Natural killer cell (primary cell): ENCODE results near the gene NUBP1. TPM values are rescaled to one million over a fixed set of nuclear protein-coding genes. Genes with fewer than 3 reads are reported as not detected.
A peak's percentile ranks its signal among the peaks of the same experiment; 100 is the strongest.
"Not testable (repeated sequence)": the region's sequence is repeated elsewhere in the genome, so short reads cannot be mapped to it uniquely, and the experiment has no call there.

Experiments used
- ATAC-seq, 3 donors: fragments of 150-1000 bp in 2 of 3; fragments of 200-7000 bp in 1 of 3; cut with Tn5 transposase; 1 replicate in 1 of 3; 2 replicates in 2 of 3; pipeline ENCODE4 v1.10.0; 2021; ENCODE audit warnings: mild to moderate bottlenecking in 2 of 3, moderate library complexity in 2 of 3
- DNase-seq, 2 donors: peaks; one replicate each; pipeline versions ENCODE4 v3.0.0 to v3.0.0-alpha.2; 2013 to 2021; ENCODE audit warnings: mixed read lengths in 1 of 2
- H3K27ac ChIP-seq: one replicate; pipeline ENCODE4 v1.5.1; 2013; ENCODE audit warnings: mild to moderate bottlenecking, low read length
- H3K27me3 ChIP-seq: one replicate; pipeline ENCODE4 v1.6.1; 2013; ENCODE audit warnings: low read length; ENCODE audit not compliant: control insufficient read depth, insufficient read depth
- H3K36me3 ChIP-seq: one replicate; pipeline ENCODE4 v1.6.1; 2013; ENCODE audit warnings: low read length; ENCODE audit not compliant: control insufficient read depth, insufficient read depth
- H3K4me1 ChIP-seq: one replicate; pipeline ENCODE4 v1.6.1; 2013; ENCODE audit warnings: low read length; ENCODE audit not compliant: control insufficient read depth, insufficient read depth
- H3K4me3 ChIP-seq: one replicate; pipeline ENCODE4 v1.5.1; 2013; ENCODE audit warnings: low read length
- H3K9me3 ChIP-seq: one replicate; pipeline ENCODE4 v1.6.1; 2013; ENCODE audit warnings: low read length; ENCODE audit not compliant: control insufficient read depth, insufficient read depth
- H3K27ac Mint-ChIP-seq, 2 donors: one replicate each; pipeline ENCODE4 v1.8.0; 2022; ENCODE audit warnings: mild to moderate bottlenecking in 2 of 2, mixed read lengths in 2 of 2, moderate library complexity in 1 of 2
- H3K27me3 Mint-ChIP-seq, 2 donors: one replicate each; pipeline ENCODE4 v1.8.0; 2022; ENCODE audit warnings: low read depth in 2 of 2, mixed read lengths in 2 of 2
- H3K36me3 Mint-ChIP-seq: one replicate; pipeline ENCODE4 v1.8.0; 2022; ENCODE audit warnings: mixed read lengths
- H3K4me1 Mint-ChIP-seq, 2 donors: one replicate each; pipeline ENCODE4 v1.8.0; 2022; ENCODE audit warnings: mixed read lengths in 2 of 2
- H3K4me3 Mint-ChIP-seq: one replicate; pipeline ENCODE4 v1.8.0; 2022; ENCODE audit warnings: mild to moderate bottlenecking, moderate library complexity, mixed read lengths
- H3K9me3 Mint-ChIP-seq, 2 donors: one replicate each; pipeline ENCODE4 v1.8.0; 2022; ENCODE audit warnings: mixed read lengths in 2 of 2
- CTCF ChIP-seq: fragments of 200-600 bp; IDR thresholded peaks from one replicate; pipeline ENCODE4 v1.8.0; 2022; ENCODE audit warnings: antibody characterized with exemption
- WGBS: methylation state at CpG from one replicate; pipeline ENCODE4 v1.1.7; 2013; ENCODE audit warnings: missing lambda C conversion rate; ENCODE audit not compliant: insufficient coverage; 5-methylcytosine and 5-hydroxymethylcytosine counted together
- intact Hi-C: fragments of 100-400 bp; cut with micrococcal nuclease; formaldehyde crosslinking; loops from one replicate; pipeline ENCODE4 v1.14.2; 2022
- total RNA-seq, 4 donors: library from RNA; stranded (reverse); fragments of 120-200 nt in 1 of 4; gene quantifications; one replicate each; pipeline versions ENCODE4 v1.2.3 to v1.2.4, GENCODE V29; 2013 to 2022

The NUBP1 gene
- total RNA-seq, 3 donors from 2014 or later (not counting 1 experiment from before 2014, with no cell fraction given), result 19.3 to 25.6 (median 20.5) TPM

GRCh38 chr16:10740845-10741208 is 2.8 kb upstream of the NUBP1 start:
- H3K27ac Mint-ChIP-seq, result peak overlapping the region in 1 of 2 donors; percentile 8
- DNase-seq, result no peak
- no peak overlapping the region for H3K4me3 Mint-ChIP-seq
- no peak for ATAC-seq
- Histone ChIP-seq H3K36me3 (no peaks in the 10 kb centered on the region), H3K27ac (no peak overlapping the region), H3K9me3 (no peaks in the 10 kb centered on the region), H3K4me3 (no peak overlapping the region), H3K4me1 (peaks cover 34% of the 10 kb centered on the region), H3K27me3 (no peaks in the 10 kb centered on the region)
- H3K27me3 Mint-ChIP-seq, result no peaks in the 10 kb centered on the region
- WGBS, result 27% methylated on average over 2 of the region's 2 CpGs
- H3K9me3 Mint-ChIP-seq, result no peaks in the 10 kb centered on the region
- TF ChIP-seq CTCF, result no peak
- H3K36me3 Mint-ChIP-seq, result no peaks in the 10 kb centered on the region
- H3K4me1 Mint-ChIP-seq, result peaks cover 25 to 38% of the 10 kb centered on the region in 2 donors
- intact Hi-C loops, result loop anchor here (5.0 kb wide), 1 partner anchor 354 kb away; the partner anchor contains the start of gene ATF7IP2

- ATAC-seq, H3K27me3 ChIP-seq, H3K36me3 ChIP-seq, H3K27me3 Mint-ChIP-seq, H3K27ac ChIP-seq, H3K9me3 Mint-ChIP-seq, H3K4me3 ChIP-seq, DNase-seq, H3K9me3 ChIP-seq, H3K4me3 Mint-ChIP-seq, H3K36me3 Mint-ChIP-seq: not testable (repeated sequence)
- WGBS, result 94% methylated on average over 10 of the region's 10 CpGs
- Mint-ChIP-seq H3K4me1 (peaks cover 25 to 42% of the 10 kb centered on the region in 2 donors), H3K27ac (peak overlapping the region in 1 of 2 donors; percentile 8)
- intact Hi-C loops, result loop anchor here (5.0 kb wide), 1 partner anchor 354 kb away; the partner anchor contains the start of gene ATF7IP2
- peaks cover 34% of the 10 kb centered on the region for H3K4me1 ChIP-seq
These were observed 2.4 kb upstream of the NUBP1 start for GRCh38 chr16:10741249-10741648.

- DNase-seq (no peak), ATAC-seq (no peak)
- Mint-ChIP-seq H3K27ac (no peak overlapping the region), H3K4me3 (no peak overlapping the region), H3K27me3 (no peaks in the 10 kb centered on the region), H3K36me3 (no peaks in the 10 kb centered on the region), H3K4me1 (peaks cover 24 to 41% of the 10 kb centered on the region in 2 donors), H3K9me3 (no peaks in the 10 kb centered on the region)
- peaks cover 1% of the 10 kb centered on the region for H3K36me3 ChIP-seq
- no peak overlapping the region for H3K27ac ChIP-seq
- TF ChIP-seq CTCF, result no peak
- no peaks in the 10 kb centered on the region for H3K9me3 ChIP-seq
- 86% methylated on average over 4 of the region's 4 CpGs for WGBS
- intact Hi-C loops, result loop anchor here (5.0 kb wide), 1 partner anchor 355 kb away; the partner anchor contains the start of gene ATF7IP2
- no peak overlapping the region for H3K4me3 ChIP-seq
- peaks cover 34% of the 10 kb centered on the region for H3K4me1 ChIP-seq
- no peaks in the 10 kb centered on the region for H3K27me3 ChIP-seq
These were observed 1.8 kb upstream of the NUBP1 start for GRCh38 chr16:10741844-10742243.

GRCh38 chr16:10743227-10743609 is 424 bp upstream of the NUBP1 start:
- TF ChIP-seq CTCF, result no peak
- H3K4me3 ChIP-seq, result peak overlapping the region; percentile 78
- H3K27ac Mint-ChIP-seq, result peak overlapping the region; percentile 97 to 98
- no peaks in the 10 kb centered on the region for H3K27me3 ChIP-seq
- no peak for DNase-seq
- no peaks in the 10 kb centered on the region for H3K9me3 ChIP-seq
- peak overlapping the region; percentile 99 for H3K27ac ChIP-seq
- H3K9me3 Mint-ChIP-seq, result no peaks in the 10 kb centered on the region
- peaks cover 16 to 36% of the 10 kb centered on the region in 2 donors for H3K4me1 Mint-ChIP-seq
- H3K36me3 ChIP-seq, result peaks cover 10% of the 10 kb centered on the region
- no peaks in the 10 kb centered on the region for H3K27me3 Mint-ChIP-seq
- ATAC-seq, result no peak
- intact Hi-C loops, result loop anchor here (5.0 kb wide), 1 partner anchor 356 kb away; the partner anchor contains the start of gene ATF7IP2
- H3K4me1 ChIP-seq, result peaks cover 27% of the 10 kb centered on the region
- H3K4me3 Mint-ChIP-seq, result peak overlapping the region; percentile 82
- no peaks in the 10 kb centered on the region for H3K36me3 Mint-ChIP-seq
- WGBS, result 20% methylated on average over 2 of the region's 5 CpGs
